ENCODE measurements around the gene VRK2.

The VRK2 gene

DNA sequence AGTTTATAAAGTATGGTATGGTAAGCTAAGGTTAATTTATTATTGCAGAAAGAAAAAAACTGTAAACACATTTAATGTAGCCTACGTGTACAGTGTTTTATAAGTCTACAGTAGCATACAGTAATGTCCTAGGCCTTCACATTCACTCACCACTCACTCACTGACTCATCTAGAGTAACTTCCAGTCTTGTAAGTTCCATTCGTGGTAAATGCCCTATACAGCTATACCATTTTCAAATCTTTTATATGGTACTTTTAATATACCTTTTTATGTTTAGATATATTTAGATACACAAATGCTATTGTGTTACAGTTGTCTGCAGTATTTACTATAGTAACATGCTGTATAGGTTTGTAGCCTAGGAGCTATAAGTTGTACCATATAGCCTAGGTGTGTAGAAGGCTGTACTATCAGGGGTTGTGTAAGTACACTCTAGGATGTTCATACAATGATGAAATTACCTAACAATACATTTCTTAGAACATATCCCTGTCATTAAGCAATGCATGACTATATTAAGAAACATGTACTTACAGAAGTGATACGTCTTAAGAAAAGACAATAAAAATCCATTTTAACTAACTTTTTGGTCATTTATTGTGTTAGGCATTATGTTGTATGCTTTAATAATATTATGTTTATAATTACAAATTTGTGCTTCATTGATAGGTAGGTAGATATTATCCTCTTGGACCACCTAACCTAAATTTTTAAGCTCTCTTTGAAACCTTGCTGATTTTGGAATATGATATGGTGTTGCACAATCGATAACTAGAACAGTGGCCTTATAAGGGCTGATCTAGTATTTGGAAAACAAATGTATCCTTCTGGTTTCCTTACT lies 51.9 kb downstream of the VRK2 start:
- TF ChIP-seq, protein P1, sequence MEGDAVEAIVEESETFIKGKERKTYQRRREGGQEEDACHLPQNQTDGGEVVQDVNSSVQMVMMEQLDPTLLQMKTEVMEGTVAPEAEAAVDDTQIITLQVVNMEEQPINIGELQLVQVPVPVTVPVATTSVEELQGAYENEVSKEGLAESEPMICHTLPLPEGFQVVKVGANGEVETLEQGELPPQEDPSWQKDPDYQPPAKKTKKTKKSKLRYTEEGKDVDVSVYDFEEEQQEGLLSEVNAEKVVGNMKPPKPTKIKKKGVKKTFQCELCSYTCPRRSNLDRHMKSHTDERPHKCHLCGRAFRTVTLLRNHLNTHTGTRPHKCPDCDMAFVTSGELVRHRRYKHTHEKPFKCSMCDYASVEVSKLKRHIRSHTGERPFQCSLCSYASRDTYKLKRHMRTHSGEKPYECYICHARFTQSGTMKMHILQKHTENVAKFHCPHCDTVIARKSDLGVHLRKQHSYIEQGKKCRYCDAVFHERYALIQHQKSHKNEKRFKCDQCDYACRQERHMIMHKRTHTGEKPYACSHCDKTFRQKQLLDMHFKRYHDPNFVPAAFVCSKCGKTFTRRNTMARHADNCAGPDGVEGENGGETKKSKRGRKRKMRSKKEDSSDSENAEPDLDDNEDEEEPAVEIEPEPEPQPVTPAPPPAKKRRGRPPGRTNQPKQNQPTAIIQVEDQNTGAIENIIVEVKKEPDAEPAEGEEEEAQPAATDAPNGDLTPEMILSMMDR (IDR thresholded peaks at IDR 0.05): no peak

GRCh38 chr2:58099096-58099769 lies 52.6 kb downstream of the VRK2 start:
- TF ChIP-seq, protein P1 (IDR thresholded peaks at IDR 0.05): no peak

DNA sequence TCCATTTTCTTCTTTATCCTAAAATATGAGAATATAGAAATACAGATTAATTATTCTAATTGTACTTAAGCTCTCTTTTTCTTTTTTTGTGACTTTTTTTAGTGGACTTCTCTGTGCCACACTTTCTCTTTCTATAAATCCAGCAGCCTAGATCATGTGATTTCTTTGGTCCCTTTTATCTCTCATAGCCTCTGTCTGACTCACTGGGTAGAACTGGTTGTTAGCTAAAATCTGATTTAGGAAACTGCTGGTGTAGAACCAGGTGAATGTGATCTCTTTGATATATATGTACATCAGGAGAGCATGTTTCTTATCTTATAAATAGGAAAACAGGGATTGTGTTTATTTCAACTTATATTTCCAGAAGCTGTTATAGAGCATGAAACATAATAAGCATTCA lies 54.9 kb downstream of the VRK2 start:
- TF ChIP-seq, protein P1 (IDR thresholded peaks at IDR 0.05): no peak

DNA sequence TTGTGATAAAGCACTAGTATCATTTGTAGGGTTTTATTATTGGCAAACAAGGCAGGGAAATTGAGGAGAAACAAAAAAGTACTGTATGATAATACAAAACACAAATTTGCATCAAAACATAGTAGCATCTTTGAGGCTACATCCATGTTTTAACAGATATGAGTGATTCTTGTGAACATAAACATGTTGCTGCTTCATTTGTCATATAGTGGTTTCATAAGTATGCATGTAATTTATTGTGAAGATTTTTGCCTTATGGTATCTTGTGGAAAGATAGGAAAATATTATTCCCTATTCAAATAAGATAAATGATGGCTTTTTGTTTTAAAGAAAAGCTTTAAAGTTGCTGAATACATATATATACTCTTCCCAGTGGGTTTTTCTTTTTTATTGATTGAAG lies 60.3 kb downstream of the VRK2 start:
- TF ChIP-seq, protein P1 (IDR thresholded peaks at IDR 0.05): no peak

DNA sequence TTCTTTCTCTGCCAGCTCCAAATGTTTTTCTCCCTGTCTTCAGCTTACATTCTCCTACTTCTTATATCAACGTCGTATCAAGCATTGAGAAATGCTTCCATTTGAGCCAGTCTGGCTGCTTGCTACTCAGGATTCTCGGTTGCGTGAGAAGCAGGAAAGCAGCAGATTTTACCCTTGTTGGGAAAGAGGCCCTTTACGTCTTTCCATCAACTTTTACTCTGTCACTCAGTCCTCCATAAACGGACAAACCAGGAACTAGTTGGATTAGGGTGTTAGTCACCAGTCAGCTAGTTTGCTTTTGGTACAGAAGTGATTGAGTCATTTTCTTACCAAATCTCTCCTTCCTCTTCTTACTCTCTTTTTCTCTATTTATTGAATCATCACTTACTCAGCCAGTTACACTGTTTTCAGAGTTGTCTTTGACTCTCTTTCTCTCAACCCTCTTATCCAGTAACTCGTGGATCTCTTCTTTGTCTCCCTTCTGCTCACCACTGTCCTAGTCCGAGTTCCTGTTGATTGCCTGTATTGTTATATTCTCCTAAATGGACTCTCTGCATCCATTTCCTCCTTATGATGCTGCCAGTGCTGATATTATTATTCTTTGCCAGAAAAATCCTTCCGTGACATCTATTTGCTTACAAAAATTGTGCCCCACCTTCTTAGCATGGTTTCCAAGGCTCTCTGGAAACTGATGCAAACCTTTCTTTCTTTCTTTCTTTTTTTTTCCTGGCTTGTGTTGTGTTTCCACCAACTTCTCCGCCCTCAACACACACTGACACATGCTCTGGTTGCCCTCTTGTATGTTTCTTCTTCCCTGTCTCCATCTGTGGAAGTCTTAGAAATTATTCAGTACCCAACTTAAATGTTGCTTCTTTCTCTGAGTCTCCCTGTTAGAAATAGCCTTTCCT lies 61.5 kb downstream of the VRK2 start:
- TF ChIP-seq, protein P1 (IDR thresholded peaks at IDR 0.05): no peak

DNA sequence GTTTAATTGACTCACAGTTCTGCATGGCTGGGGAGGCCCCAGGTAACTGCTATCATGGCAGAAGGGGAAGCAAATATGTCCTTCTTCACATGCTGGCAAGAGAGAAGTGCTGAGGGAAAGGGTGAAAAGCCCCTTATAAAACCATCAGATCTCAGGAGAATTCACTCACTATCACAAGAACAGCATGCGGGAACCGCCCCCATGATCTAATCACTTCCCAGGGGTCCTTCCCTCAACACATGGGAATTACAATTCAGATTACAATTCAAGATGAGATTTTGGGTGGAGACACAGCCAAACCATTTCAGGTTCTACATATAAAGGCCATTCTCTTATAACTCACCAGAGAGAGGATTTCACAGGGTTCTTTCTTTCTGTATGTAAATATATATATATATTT lies 62.9 kb downstream of the VRK2 start:
- TF ChIP-seq, protein P1 (IDR thresholded peaks at IDR 0.05): no peak

DNA sequence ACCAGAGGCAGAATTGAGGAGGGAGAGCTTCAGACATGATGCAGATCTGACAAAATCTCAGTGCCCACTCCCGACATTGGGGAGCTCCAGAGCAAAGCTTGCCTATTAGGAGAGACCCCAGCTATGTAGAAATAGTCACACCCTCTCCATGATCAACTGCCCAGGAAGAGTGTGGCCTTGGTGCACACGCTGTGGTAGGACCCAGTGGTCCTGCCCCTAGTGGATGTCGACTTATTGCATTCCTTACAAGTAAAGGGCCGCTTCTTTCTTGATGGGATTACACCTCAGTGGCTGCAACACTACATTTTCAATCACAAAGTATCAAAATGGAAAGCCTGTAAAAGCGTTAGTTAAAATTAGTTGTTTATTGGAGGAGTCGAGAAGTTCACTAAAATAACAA lies 64.2 kb downstream of the VRK2 start:
- TF ChIP-seq, protein P1 (IDR thresholded peaks at IDR 0.05): no peak
